ENCODE results near the gene RNF32.
"Not testable (repeated sequence)": the region's sequence is repeated elsewhere in the genome, so short reads cannot be mapped to it uniquely, and the experiment has no call there.

RNF32 gene

GRCh38 chr7:156611014-156612010, 29.3 kb upstream of the RNF32 start:
- FAIRE-seq: no peak
- DNase-seq (ENCODE audit: insufficient read length, low spot score): no peak
- no peak for TF ChIP-seq TAF1 (IDR thresholded peaks at IDR 0.05; ENCODE audit: low read depth, low read length)
- TF ChIP-seq POU2F2 (IDR thresholded peaks at IDR 0.05; ENCODE audit: low read depth, low read length): no peak
- no peak for TF ChIP-seq SPI1 (IDR thresholded peaks at IDR 0.05; ENCODE audit: low read depth, low read length)
- no peak for TF ChIP-seq POLR2A (IDR thresholded peaks at IDR 0.05; ENCODE audit: low read depth, low read length)
- no peak for TF ChIP-seq PAX5 (IDR thresholded peaks at IDR 0.05; ENCODE audit: insufficient read depth, low read length, severe bottlenecking)
- no peak for TF ChIP-seq POLR2AphosphoS5 (IDR thresholded peaks at IDR 0.05; ENCODE audit: low read depth, low read length)

DNA sequence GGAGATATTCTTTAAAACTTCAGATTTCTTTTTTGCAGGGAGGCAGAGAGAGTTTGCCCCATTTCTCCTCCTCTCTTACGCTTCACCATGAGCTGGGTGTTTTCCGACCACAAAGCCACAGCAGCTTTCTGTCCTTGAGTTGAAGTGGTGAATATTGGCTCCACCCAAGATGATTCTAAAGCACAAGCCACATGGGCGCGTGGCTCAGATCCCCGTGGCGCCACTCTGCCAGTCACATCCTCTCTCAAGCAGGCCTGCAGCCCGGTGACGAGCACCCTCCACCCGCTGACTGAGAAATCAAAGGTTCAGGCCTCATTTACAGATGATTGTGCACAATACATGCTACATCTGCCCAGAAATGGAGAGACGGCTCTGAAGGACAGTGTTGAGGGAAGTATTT, 27.6 kb upstream of the RNF32 start:
- FAIRE-seq (peak; percentile 52), DNase-seq (ENCODE audit: insufficient read length, low spot score) (no peak)
- no peak for TF ChIP-seq TAF1 (IDR thresholded peaks at IDR 0.05; ENCODE audit: low read depth, low read length)

DNA sequence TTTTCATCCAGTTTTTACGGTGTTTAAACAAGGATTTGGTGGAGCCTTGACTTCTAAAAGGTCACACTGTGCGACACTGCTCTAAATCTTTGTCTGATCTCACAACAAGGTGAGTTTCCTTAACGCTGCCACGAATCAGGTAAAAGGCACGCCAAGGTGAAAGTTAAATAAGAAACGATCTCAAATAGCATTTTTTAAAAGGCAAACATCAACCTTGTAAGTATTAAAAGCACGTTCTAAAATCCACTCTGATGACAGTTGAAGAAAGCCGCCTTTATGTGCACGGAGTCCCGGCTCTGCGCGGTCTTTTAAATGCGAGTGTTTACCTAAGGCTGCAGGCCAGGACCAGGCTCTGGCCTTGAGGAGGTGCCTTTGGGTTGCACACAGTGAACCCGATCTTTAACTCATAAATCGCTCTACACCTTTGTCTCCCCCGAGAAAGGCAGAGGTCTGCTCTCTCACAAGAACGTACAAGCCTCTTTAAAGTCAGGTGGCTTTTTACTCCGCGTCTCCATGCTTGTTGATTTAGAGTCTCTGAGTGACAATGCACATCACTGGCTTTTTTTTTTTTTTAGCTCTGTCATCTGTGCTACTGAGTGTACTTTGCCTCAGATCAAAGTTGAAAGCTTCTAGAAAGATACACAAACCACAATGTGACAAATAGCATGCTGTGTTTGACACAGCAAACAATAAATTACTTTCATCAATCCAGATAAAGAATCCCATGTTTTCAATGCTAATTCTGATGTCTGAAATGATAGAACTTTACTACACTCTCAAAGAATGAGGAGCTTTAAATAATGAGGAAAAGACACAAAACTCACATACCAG, 25.9 kb upstream of the RNF32 start:
- FAIRE-seq: no peak
- TF ChIP-seq POLR2AphosphoS5 (IDR thresholded peaks at IDR 0.05; ENCODE audit: low read depth, low read length): no peak
- no peak for TF ChIP-seq POLR2A (IDR thresholded peaks at IDR 0.05; ENCODE audit: low read depth, low read length)
- no peak for TF ChIP-seq SPI1 (IDR thresholded peaks at IDR 0.05; ENCODE audit: low read depth, low read length)
- TF ChIP-seq PAX5 (IDR thresholded peaks at IDR 0.05; ENCODE audit: insufficient read depth, low read length, severe bottlenecking): no peak
- no peak for TF ChIP-seq TAF1 (IDR thresholded peaks at IDR 0.05; ENCODE audit: low read depth, low read length)
- no peak for TF ChIP-seq POU2F2 (IDR thresholded peaks at IDR 0.05; ENCODE audit: low read depth, low read length)
- DNase-seq (ENCODE audit: insufficient read length, low spot score): no peak

- FAIRE-seq (no peak), DNase-seq (ENCODE audit: insufficient read length, low spot score) (no peak)
- TF ChIP-seq POLR2AphosphoS5 (IDR thresholded peaks at IDR 0.05; ENCODE audit: low read depth, low read length) (no peak), POLR2A (IDR thresholded peaks at IDR 0.05; ENCODE audit: low read depth, low read length) (no peak), PAX5 (IDR thresholded peaks at IDR 0.05; ENCODE audit: insufficient read depth, low read length, severe bottlenecking) (no peak), POU2F2 (IDR thresholded peaks at IDR 0.05; ENCODE audit: low read depth, low read length) (no peak), SPI1 (IDR thresholded peaks at IDR 0.05; ENCODE audit: low read depth, low read length) (no peak)
Measured at GRCh38 chr7:156616269-156617202, 24.0 kb upstream of the RNF32 start.

DNA sequence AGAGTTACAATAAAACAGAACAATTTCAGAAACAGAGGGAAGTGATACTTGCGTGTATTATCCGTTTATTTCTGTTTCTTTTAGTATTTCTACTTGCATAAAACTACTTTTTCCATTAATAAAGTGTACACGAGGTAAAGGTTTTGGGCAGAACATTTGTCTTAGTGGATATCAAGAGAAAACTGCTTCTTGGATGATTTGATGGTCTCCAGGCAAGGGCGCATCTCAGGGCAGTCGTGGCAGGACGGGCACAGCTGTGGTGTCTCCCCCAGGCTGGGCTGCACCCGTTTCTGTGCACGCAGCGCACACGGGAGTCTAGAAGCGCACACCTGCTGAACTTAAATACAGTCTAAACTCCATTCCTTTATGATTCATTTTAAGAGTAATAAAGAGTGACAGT, 23.4 kb upstream of the RNF32 start:
- DNase-seq (ENCODE audit: insufficient read length, low spot score): no peak
- FAIRE-seq: no peak
- TF ChIP-seq SPI1 (IDR thresholded peaks at IDR 0.05; ENCODE audit: low read depth, low read length) (no peak), POU2F2 (IDR thresholded peaks at IDR 0.05; ENCODE audit: low read depth, low read length) (no peak), POLR2AphosphoS5 (IDR thresholded peaks at IDR 0.05; ENCODE audit: low read depth, low read length) (no peak), PAX5 (IDR thresholded peaks at IDR 0.05; ENCODE audit: insufficient read depth, low read length, severe bottlenecking) (no peak), TAF1 (IDR thresholded peaks at IDR 0.05; ENCODE audit: low read depth, low read length) (no peak), POLR2A (IDR thresholded peaks at IDR 0.05; ENCODE audit: low read depth, low read length) (no peak)

- FAIRE-seq: no peak
- TF ChIP-seq TAF1 (IDR thresholded peaks at IDR 0.05; ENCODE audit: low read depth, low read length): no peak
- no peak for TF ChIP-seq POU2F2 (IDR thresholded peaks at IDR 0.05; ENCODE audit: low read depth, low read length)
- no peak for TF ChIP-seq POLR2A (IDR thresholded peaks at IDR 0.05; ENCODE audit: low read depth, low read length)
- no peak for TF ChIP-seq POLR2AphosphoS5 (IDR thresholded peaks at IDR 0.05; ENCODE audit: low read depth, low read length)
- no peak for TF ChIP-seq SPI1 (IDR thresholded peaks at IDR 0.05; ENCODE audit: low read depth, low read length)
- no peak for TF ChIP-seq PAX5 (IDR thresholded peaks at IDR 0.05; ENCODE audit: insufficient read depth, low read length, severe bottlenecking)
- no peak for DNase-seq (ENCODE audit: insufficient read length, low spot score)
Measured at GRCh38 chr7:156618078-156618779, 22.3 kb upstream of the RNF32 start.

DNA sequence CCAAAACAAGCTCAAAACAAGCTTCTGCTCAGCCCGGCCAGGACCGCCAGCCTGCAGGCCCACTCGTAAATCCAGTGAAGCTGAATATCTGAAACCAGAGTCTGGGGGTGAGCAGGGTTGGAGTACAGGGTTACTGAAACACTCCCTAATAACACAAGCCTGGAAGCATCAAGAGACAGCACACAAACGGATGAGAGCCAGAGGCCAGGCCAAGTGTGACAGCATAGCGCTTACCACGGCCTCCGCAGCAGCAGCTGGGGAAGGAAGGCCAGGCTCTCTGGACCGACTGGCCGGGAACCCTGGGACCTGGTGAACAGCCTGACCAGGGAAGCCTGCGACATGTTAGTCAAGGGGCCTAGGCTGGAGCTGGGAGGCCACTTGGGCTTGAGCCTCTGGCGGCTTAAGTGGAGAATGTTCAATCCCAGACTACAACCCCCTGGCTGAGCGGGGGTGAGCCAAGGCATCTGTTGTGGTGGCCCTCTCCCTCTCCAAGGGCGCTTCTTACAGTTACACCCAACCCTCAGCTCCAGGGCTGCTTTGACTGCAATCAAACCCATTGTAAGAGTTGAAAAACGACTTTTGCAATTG, 21.7 kb upstream of the RNF32 start:
- FAIRE-seq (no peak), DNase-seq (ENCODE audit: insufficient read length, low spot score) (no peak)
- TF ChIP-seq PAX5 (IDR thresholded peaks at IDR 0.05; ENCODE audit: insufficient read depth, low read length, severe bottlenecking) (no peak), POLR2AphosphoS5 (IDR thresholded peaks at IDR 0.05; ENCODE audit: low read depth, low read length) (no peak), TAF1 (IDR thresholded peaks at IDR 0.05; ENCODE audit: low read depth, low read length) (no peak), POLR2A (IDR thresholded peaks at IDR 0.05; ENCODE audit: low read depth, low read length) (no peak), SPI1 (IDR thresholded peaks at IDR 0.05; ENCODE audit: low read depth, low read length) (no peak), POU2F2 (IDR thresholded peaks at IDR 0.05; ENCODE audit: low read depth, low read length) (no peak)

DNA sequence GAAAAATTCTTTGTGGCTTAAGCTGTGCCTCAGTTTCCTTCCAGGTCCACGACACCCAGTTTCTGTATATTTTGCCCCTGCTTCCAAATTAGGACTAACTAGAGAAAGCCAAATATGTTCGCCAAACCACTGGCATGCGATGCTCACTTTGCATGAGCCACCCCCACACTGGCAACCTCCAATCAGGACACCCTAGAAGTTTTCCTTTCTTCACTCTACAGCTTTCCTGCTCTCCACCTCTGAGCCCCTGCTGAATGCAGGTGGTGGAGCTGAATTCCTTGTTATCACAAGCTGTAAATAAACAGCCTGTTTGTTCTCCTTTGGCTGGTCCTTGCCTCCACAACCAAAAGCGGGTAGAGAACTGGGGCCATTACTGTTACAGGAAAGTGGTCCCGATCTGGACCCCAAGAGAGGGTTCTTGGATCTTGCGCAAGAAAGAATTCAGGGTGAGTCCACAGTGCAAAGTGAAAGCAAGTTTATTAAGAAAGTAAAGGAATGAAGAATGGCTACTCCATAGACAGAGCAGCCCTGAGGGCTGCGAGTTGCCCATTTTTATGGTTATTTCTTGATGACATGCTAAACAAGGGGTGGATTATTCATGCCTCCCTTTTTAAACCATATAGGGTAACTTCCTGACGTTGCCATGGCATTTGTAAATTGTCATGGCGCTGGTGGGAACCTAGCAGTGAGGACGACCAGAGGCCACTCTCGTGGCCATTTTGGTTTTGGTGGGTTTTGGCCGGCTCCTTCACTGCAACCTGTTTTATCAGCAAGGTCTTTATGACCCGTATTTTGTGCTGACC, 20.9 kb upstream of the RNF32 start:
- FAIRE-seq; DNase-seq (ENCODE audit: insufficient read length, low spot score): not testable (repeated sequence)

All from GM12891 (cell line).